RPMI8226 (cell line): ENCODE data around the gene ADD2.
A peak's percentile ranks its signal among the peaks of the same experiment; 100 is the strongest.

ENCODE experiments used
- DNase-seq: peaks from one replicate; pipeline ENCODE4 v3.0.0-alpha.2; 2015

The ADD2 gene

GRCh38 chr2:70719231-70719630, 48.8 kb downstream of the ADD2 start:
- DNase-seq, result no peak

- no peak for DNase-seq
These were observed 49.3 kb downstream of the ADD2 start for GRCh38 chr2:70718736-70719135.

GRCh38 chr2:70718241-70718640, 49.8 kb downstream of the ADD2 start:
- DNase-seq, result no peak

- no peak for DNase-seq
These were observed 50.5 kb downstream of the ADD2 start for GRCh38 chr2:70717431-70718038.

GRCh38 chr2:70716951-70717350, 51.0 kb downstream of the ADD2 start:
- no peak for DNase-seq

- peak; percentile 17 for DNase-seq
These were observed 51.8 kb downstream of the ADD2 start for GRCh38 chr2:70716131-70716743.

- no peak for DNase-seq
These were observed 52.7 kb downstream of the ADD2 start for GRCh38 chr2:70715071-70715985.

GRCh38 chr2:70714141-70714905, 53.7 kb downstream of the ADD2 start:
- no peak for DNase-seq

- DNase-seq, result no peak
These were observed 55.1 kb downstream of the ADD2 start for GRCh38 chr2:70712916-70713315.

GRCh38 chr2:70711191-70711590, 56.8 kb downstream of the ADD2 start:
- DNase-seq, result no peak

- DNase-seq, result no peak
These were observed 57.8 kb downstream of the ADD2 start for GRCh38 chr2:70710038-70710690.

- DNase-seq, result no peak
These were observed 58.5 kb downstream of the ADD2 start for GRCh38 chr2:70709275-70710037.

GRCh38 chr2:70708376-70709199, 59.4 kb downstream of the ADD2 start:
- no peak for DNase-seq

- DNase-seq, result no peak
These were observed 60.3 kb downstream of the ADD2 start for GRCh38 chr2:70707706-70708105.

- no peak for DNase-seq
These were observed 61.8 kb downstream of the ADD2 start for GRCh38 chr2:70706026-70706795.

- DNase-seq, result no peak
These were observed 62.7 kb downstream of the ADD2 start for GRCh38 chr2:70705160-70705850.

GRCh38 chr2:70703900-70704549, 64.0 kb downstream of the ADD2 start:
- no peak for DNase-seq

GRCh38 chr2:70702711-70703395, 65.1 kb downstream of the ADD2 start:
- DNase-seq, result no peak
